Endodermal cell (in vitro differentiated cells): ENCODE data around the gene ZBTB49. TPM values are rescaled to one million over a fixed set of nuclear protein-coding genes. Genes with fewer than 3 reads are reported as not detected.

Experiments used
- DNase-seq: peaks from one replicate; pipeline ENCODE4 v3.0.0-alpha.2; 2017
- H3K27ac ChIP-seq: 2 replicates; pipeline ENCODE4 v1.5.1; 2013; ENCODE audit warnings: mild to moderate bottlenecking, low read depth, low read length, moderate library complexity
- H3K27me3 ChIP-seq: 2 replicates; pipeline ENCODE4 v1.6.1; 2013; ENCODE audit warnings: mild to moderate bottlenecking, low read length, moderate library complexity; ENCODE audit not compliant: insufficient read depth, control insufficient read depth, poor library complexity, severe bottlenecking
- H3K36me3 ChIP-seq: 2 replicates; pipeline ENCODE4 v1.7.0; 2013; ENCODE audit warnings: mild to moderate bottlenecking, low read length, moderate library complexity; ENCODE audit not compliant: control insufficient read depth, insufficient read depth
- H3K4me1 ChIP-seq: one replicate; pipeline ENCODE4 v1.7.0; 2013; ENCODE audit warnings: low read length; ENCODE audit not compliant: control insufficient read depth, insufficient read depth
- H3K4me3 ChIP-seq: 2 replicates; pipeline ENCODE4 v1.5.1; 2013; ENCODE audit warnings: mild to moderate bottlenecking, low read length, moderate library complexity
- H3K9ac ChIP-seq: 2 replicates; pipeline ENCODE4 v1.6.1; 2013; ENCODE audit warnings: mild to moderate bottlenecking, low read length, moderate library complexity; ENCODE audit not compliant: poor library complexity, severe bottlenecking; ENCODE audit errors: extremely low read depth
- H3K9me3 ChIP-seq: 2 replicates; pipeline ENCODE4 v1.6.1; 2013; ENCODE audit warnings: mild to moderate bottlenecking, low read length, moderate library complexity; ENCODE audit not compliant: control insufficient read depth
- H3K27ac Mint-ChIP-seq: 2 replicates; pipeline ENCODE4 v1.8.0; 2020; ENCODE audit warnings: mixed read lengths
- H3K27me3 Mint-ChIP-seq: 2 replicates; pipeline ENCODE4 v1.8.0; 2021; ENCODE audit warnings: mild to moderate bottlenecking, mixed read lengths; ENCODE audit not compliant: insufficient read depth
- H3K36me3 Mint-ChIP-seq: 2 replicates; pipeline ENCODE4 v1.8.0; 2020; ENCODE audit warnings: low read depth, mixed read lengths
- H3K4me1 Mint-ChIP-seq: 2 replicates; pipeline ENCODE4 v1.8.0; 2020; ENCODE audit warnings: mixed read lengths
- H3K4me3 Mint-ChIP-seq: 2 replicates; pipeline ENCODE4 v1.8.0; 2020; ENCODE audit warnings: mild to moderate bottlenecking, moderate library complexity, mixed read lengths
- H3K9me3 Mint-ChIP-seq: 2 replicates; pipeline ENCODE4 v1.8.0; 2020; ENCODE audit warnings: mild to moderate bottlenecking, mixed read lengths
- WGBS, 2 experiments: methylation state at CpG; one replicate each; pipeline versions ENCODE4 v1.1.5 to v1.1.7; 2013; ENCODE audit warnings: missing lambda C conversion rate in 2 of 2, mixed read lengths in 1 of 2; ENCODE audit not compliant: insufficient coverage in 1 of 2, insufficient read length in 1 of 2; 5-methylcytosine and 5-hydroxymethylcytosine counted together
- total RNA-seq, 2 donors: library from RNA; stranded (reverse); fragmentation: NEBNext Ultra II Directional in 1 of 2; extraction: Animal tissue kit (Norgen Biotek cat#: 25700) in 1 of 2; gene quantifications; 2 replicates in 1 of 2; 3 replicates in 1 of 2; pipeline ENCODE4 v1.2.1, GENCODE V29; 2021
- TF ChIP-seq, protein P1 (sequence below): fragments of 200-600 bp; sonication (generic); conservative IDR thresholded peaks from 2 replicates; pipeline ENCODE4 v1.5.0; 2021; ENCODE audit warnings: antibody characterized with exemption, mild to moderate bottlenecking

ZBTB49 gene
- total RNA-seq, 2 donors from 2014 or later, result 5.9 to 8.0 TPM

DNA sequence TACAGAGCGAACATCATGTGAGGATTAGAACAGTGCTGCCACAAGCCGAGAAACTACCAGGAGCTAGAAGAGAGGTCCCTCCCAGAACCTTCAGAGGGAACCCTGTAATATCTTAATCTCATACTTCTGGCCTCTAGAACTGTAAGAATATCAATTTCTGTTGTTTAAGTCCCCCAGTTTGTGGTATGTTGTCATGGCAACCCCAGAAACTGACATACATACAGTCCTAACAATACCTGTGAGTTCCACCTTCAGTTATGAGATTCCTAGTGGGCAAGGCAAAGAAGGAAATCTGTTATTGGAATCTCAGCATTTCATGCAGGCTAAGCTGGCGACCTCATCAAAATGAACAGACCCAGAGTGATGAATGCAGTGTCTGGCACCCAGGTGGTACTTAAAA lies 42.5 kb downstream of the ZBTB49 start:
- Histone ChIP-seq H3K27ac (no peak overlapping the region), H3K4me1 (no peaks in the 10 kb centered on the region), H3K27me3 (no peaks in the 10 kb centered on the region), H3K36me3 (no peaks in the 10 kb centered on the region), H3K9me3 (no peaks in the 10 kb centered on the region), H3K9ac (no peak overlapping the region), H3K4me3 (no peak overlapping the region)
- Mint-ChIP-seq H3K27me3 (peaks cover 14% of the 10 kb centered on the region), H3K36me3 (no peaks in the 10 kb centered on the region), H3K4me3 (no peak overlapping the region), H3K9me3 (peaks cover 4% of the 10 kb centered on the region), H3K27ac (no peak overlapping the region), H3K4me1 (no peaks in the 10 kb centered on the region)
- DNase-seq, result no peak
- WGBS, 2 experiments, result 60 to 85% methylated on average over 1 to 3 of the region's 3 CpGs
- TF ChIP-seq, protein P1, sequence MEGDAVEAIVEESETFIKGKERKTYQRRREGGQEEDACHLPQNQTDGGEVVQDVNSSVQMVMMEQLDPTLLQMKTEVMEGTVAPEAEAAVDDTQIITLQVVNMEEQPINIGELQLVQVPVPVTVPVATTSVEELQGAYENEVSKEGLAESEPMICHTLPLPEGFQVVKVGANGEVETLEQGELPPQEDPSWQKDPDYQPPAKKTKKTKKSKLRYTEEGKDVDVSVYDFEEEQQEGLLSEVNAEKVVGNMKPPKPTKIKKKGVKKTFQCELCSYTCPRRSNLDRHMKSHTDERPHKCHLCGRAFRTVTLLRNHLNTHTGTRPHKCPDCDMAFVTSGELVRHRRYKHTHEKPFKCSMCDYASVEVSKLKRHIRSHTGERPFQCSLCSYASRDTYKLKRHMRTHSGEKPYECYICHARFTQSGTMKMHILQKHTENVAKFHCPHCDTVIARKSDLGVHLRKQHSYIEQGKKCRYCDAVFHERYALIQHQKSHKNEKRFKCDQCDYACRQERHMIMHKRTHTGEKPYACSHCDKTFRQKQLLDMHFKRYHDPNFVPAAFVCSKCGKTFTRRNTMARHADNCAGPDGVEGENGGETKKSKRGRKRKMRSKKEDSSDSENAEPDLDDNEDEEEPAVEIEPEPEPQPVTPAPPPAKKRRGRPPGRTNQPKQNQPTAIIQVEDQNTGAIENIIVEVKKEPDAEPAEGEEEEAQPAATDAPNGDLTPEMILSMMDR, result no peak

DNA sequence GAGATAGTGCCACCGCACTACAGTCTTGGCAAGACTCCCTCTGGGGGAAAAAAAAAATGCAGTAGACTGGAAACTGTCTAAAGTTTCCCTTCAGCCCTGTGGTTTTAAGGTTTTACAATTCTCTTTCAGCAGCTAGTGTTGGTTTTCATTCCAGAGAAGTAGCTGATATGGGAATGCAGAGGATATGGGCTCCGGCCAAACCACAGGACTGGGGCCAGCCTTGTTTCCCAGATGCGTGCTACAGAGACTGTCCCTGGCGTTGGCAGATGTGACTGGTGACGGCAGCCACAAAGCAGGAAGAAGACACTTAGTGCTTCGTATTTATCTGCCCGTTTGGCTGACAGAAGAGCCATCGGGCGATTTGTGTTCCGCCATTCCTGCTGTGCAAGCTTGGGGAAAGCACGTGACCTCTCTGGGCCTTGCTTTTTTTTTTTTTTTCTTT lies 43.2 kb downstream of the ZBTB49 start:
- no peaks in the 10 kb centered on the region for H3K27me3 ChIP-seq
- H3K27ac Mint-ChIP-seq, result no peak overlapping the region
- no peaks in the 10 kb centered on the region for H3K4me1 Mint-ChIP-seq
- H3K4me1 ChIP-seq, result no peaks in the 10 kb centered on the region
- no peak for DNase-seq
- TF ChIP-seq, protein P1, result no peak
- no peak overlapping the region for H3K9ac ChIP-seq
- H3K27me3 Mint-ChIP-seq, result peaks cover 20% of the 10 kb centered on the region
- H3K27ac ChIP-seq, result no peak overlapping the region
- no peak overlapping the region for H3K4me3 Mint-ChIP-seq
- WGBS, 2 experiments, result 82 to 83% methylated on average over 11 of the region's 11 CpGs
- H3K36me3 ChIP-seq, result no peaks in the 10 kb centered on the region
- no peaks in the 10 kb centered on the region for H3K36me3 Mint-ChIP-seq
- H3K4me3 ChIP-seq, result no peak overlapping the region
- no peaks in the 10 kb centered on the region for H3K9me3 ChIP-seq
- H3K9me3 Mint-ChIP-seq, result peaks cover 4% of the 10 kb centered on the region

DNA sequence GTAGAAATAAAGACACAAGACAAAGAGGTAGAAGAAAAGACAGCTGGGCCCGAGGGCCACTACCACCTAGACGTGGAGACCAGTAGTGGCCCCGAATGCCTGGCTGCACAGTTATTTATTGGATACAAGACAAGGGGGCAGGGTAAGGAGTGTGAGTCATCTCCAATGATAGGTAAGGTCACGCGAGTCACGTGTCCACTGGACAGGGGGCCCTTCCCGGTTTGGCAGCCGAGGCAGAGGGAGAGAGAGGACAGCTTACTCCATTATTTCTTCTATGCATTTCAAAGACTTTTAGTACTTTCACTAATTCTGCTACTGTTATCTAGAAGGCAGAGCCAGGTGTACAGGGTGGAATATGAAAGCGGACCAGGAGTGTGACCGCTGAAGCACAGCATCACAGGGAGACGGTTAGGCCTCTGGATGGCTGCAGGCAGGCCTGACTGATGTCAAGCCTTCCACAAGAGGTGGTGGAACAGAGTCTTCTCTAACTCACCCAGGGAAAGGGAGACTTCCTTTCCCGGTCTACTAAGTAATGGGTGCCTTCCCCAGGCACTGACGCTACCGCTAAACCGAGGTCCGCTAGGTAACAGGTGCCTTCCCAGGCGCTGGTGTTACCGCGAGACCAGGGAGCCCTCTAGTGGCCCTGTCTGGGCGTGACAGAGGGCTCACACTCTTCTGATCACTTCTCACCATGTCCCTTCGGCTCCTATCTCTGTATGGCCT lies 44.9 kb downstream of the ZBTB49 start:
- peak; percentile 92 for DNase-seq
- Histone ChIP-seq H3K27me3 (no peaks in the 10 kb centered on the region), H3K27ac (no peak overlapping the region), H3K4me3 (no peak overlapping the region), H3K9ac (no peak overlapping the region), H3K36me3 (no peaks in the 10 kb centered on the region), H3K4me1 (no peaks in the 10 kb centered on the region), H3K9me3 (no peaks in the 10 kb centered on the region)
- Mint-ChIP-seq H3K27ac (no peak overlapping the region), H3K36me3 (no peaks in the 10 kb centered on the region), H3K4me1 (peaks cover 10% of the 10 kb centered on the region), H3K27me3 (peaks cover 20% of the 10 kb centered on the region), H3K4me3 (no peak overlapping the region), H3K9me3 (peaks cover 3% of the 10 kb centered on the region)
- TF ChIP-seq, protein P1, result peak; percentile 91
- 42 to 51% methylated on average over 11 to 20 of the region's 21 CpGs for WGBS, 2 experiments
